IMR-90 (cell line): ENCODE data around the gene YEATS4. TPM values are rescaled to one million over a fixed set of nuclear protein-coding genes. Genes with fewer than 3 reads are reported as not detected.

Source experiments
- ATAC-seq: fragments of 200-7000 bp; cut with Tn5 transposase; 2 replicates; pipeline ENCODE4 v1.9.1; 2020; ENCODE audit warnings: low read depth, mild to moderate bottlenecking, moderate library complexity
- BruUV-seq: library from RNA; stranded (reverse); fragments of 400-500 nt; replicated peaks from 2 replicates; lab custom pipeline; 2021; lab: Mats Ljungman, UMichigan
- CTCF ChIA-PET: fragments of 300-600 bp; formaldehyde crosslinking; extraction: SDS; loops from one replicate; lab custom pipeline; 2021; ENCODE audit warnings: antibody characterized with exemption; lab: Yijun Ruan, JAX
- POLR2A ChIA-PET: fragments of 300-600 bp; sonication (Branson Sonifier 250); formaldehyde crosslinking; loops from one replicate; lab custom pipeline; 2022; ENCODE audit warnings: antibody characterized with exemption; ENCODE audit not compliant: unreplicated experiment; lab: Charles Lee
- DNase-seq: peaks from one replicate; pipeline ENCODE4 v3.0.0; 2013
- H2AFZ ChIP-seq: replicated peaks from 2 replicates; pipeline ENCODE3; 2013; ENCODE audit warnings: low read length, mild to moderate bottlenecking; ENCODE audit not compliant: poor library complexity
- H2AK5ac ChIP-seq: 2 replicates; pipeline ENCODE4 v1.6.1; 2013; ENCODE audit warnings: low read depth, low read length, inconsistent platforms
- H2AK9ac ChIP-seq: replicated peaks from 2 replicates; pipeline ENCODE3; 2013; ENCODE audit warnings: mild to moderate bottlenecking, low read depth, low read length, moderate library complexity; ENCODE audit not compliant: poor library complexity
- H2BK120ac ChIP-seq: 2 replicates; pipeline ENCODE4 v1.6.1; 2013; ENCODE audit warnings: low read depth, low read length, inconsistent platforms
- H2BK15ac ChIP-seq: 3 replicates; pipeline ENCODE4 v1.6.1; 2013; ENCODE audit warnings: low read depth, low read length, inconsistent platforms
- H2BK20ac ChIP-seq: 2 replicates; pipeline ENCODE4 v1.6.1; 2013; ENCODE audit warnings: low read depth, mild to moderate bottlenecking, inconsistent platforms, low read length, moderate library complexity
- H2BK5ac ChIP-seq: 2 replicates; pipeline ENCODE4 v1.6.1; 2013; ENCODE audit warnings: mild to moderate bottlenecking, low read depth, low read length, inconsistent platforms; ENCODE audit not compliant: poor library complexity, severe bottlenecking
- H3K14ac ChIP-seq: replicated peaks from 2 replicates; pipeline ENCODE4 v1.6.1; 2013; ENCODE audit warnings: low read depth, low read length, inconsistent platforms
- H3K18ac ChIP-seq: 2 replicates; pipeline ENCODE4 v1.6.1; 2013; ENCODE audit warnings: low read depth, low read length, control low read depth
- H3K23ac ChIP-seq: 2 replicates; pipeline ENCODE4 v1.6.1; 2013; ENCODE audit warnings: low read depth, low read length, inconsistent platforms
- H3K27ac ChIP-seq: 2 replicates; pipeline ENCODE4 v1.5.1; 2013; ENCODE audit warnings: mild to moderate bottlenecking, control low read depth, low read length; ENCODE audit not compliant: insufficient read depth
- H3K27me3 ChIP-seq: 2 replicates; pipeline ENCODE4 v1.6.1; 2013; ENCODE audit warnings: low read length; ENCODE audit not compliant: control insufficient read depth, insufficient read depth
- H3K36me3 ChIP-seq: 2 replicates; pipeline ENCODE4 v1.6.1; 2013; ENCODE audit warnings: low read length, mixed read lengths; ENCODE audit not compliant: control insufficient read depth, insufficient read depth
- H3K4ac ChIP-seq: 2 replicates; pipeline ENCODE4 v1.6.1; 2013; ENCODE audit warnings: low read depth, low read length, inconsistent platforms
- H3K4me1 ChIP-seq: 2 replicates; pipeline ENCODE4 v1.6.1; 2013; ENCODE audit warnings: low read length, mixed read lengths; ENCODE audit not compliant: control insufficient read depth, insufficient read depth
- H3K4me2 ChIP-seq: 2 replicates; pipeline ENCODE4 v1.6.1; 2013; ENCODE audit warnings: low read depth, mild to moderate bottlenecking, control low read depth, low read length, moderate library complexity
- H3K4me3 ChIP-seq: 2 replicates; pipeline ENCODE4 v1.5.1; 2013; ENCODE audit warnings: low read depth, mild to moderate bottlenecking, control low read depth, low read length, moderate library complexity; ENCODE audit not compliant: insufficient read depth
- H3K56ac ChIP-seq: 2 replicates; pipeline ENCODE4 v1.6.1; 2013; ENCODE audit warnings: low read length, inconsistent platforms; ENCODE audit not compliant: insufficient read depth; ENCODE audit errors: extremely low read depth
- H3K79me1 ChIP-seq, 2 experiments: 2 replicates each; pipeline ENCODE4 v1.6.1; 2013; ENCODE audit warnings: low read length in 2 of 2, inconsistent platforms in 1 of 2, low read depth in 1 of 2
- H3K9ac ChIP-seq: 2 replicates; pipeline ENCODE4 v1.6.1; 2013; ENCODE audit warnings: low read depth, low read length, control low read depth
- H3K9me1 ChIP-seq: 2 replicates; pipeline ENCODE4 v1.6.1; 2013; ENCODE audit warnings: low read length, inconsistent platforms; ENCODE audit not compliant: insufficient read depth
- H3K9me3 ChIP-seq: 2 replicates; pipeline ENCODE4 v1.6.1; 2013; ENCODE audit warnings: low read length; ENCODE audit not compliant: control insufficient read depth, insufficient read depth
- H4K20me1 ChIP-seq: 2 replicates; pipeline ENCODE4 v1.6.1; 2013; ENCODE audit warnings: low read length, inconsistent platforms; ENCODE audit not compliant: insufficient read depth
- H4K5ac ChIP-seq: 2 replicates; pipeline ENCODE4 v1.6.1; 2013; ENCODE audit warnings: mild to moderate bottlenecking, low read depth, low read length, control low read depth
- H4K8ac ChIP-seq, 2 experiments: 2 replicates each; pipeline ENCODE4 v1.6.1; 2013; ENCODE audit warnings: low read depth in 2 of 2, low read length in 2 of 2, control low read depth in 1 of 2, inconsistent platforms in 1 of 2
- H4K91ac ChIP-seq: 2 replicates; pipeline ENCODE4 v1.6.1; 2013; ENCODE audit warnings: low read depth, low read length, inconsistent platforms; ENCODE audit not compliant: insufficient read depth
- BHLHE40 ChIP-seq: fragments of 150-350 bp; IDR thresholded peaks from 2 replicates; pipeline ENCODE4 v1.6.1; 2016; ENCODE audit warnings: mild to moderate bottlenecking, low read depth, low read length
- CTCF ChIP-seq: conservative IDR thresholded peaks from 2 replicates; pipeline ENCODE4 v1.5.1; 2012; ENCODE audit warnings: mild to moderate bottlenecking, low read depth, low read length, improper control_type of control experiment
- FOS ChIP-seq: fragments of 150-350 bp; IDR thresholded peaks from 2 replicates; pipeline ENCODE4 v1.6.1; 2016; ENCODE audit warnings: low read depth, low read length
- MAZ ChIP-seq: IDR thresholded peaks from 2 replicates; pipeline ENCODE4 v1.6.1; 2012; ENCODE audit warnings: low read depth, mild to moderate bottlenecking, low read length, improper control_type of control experiment, moderate library complexity, borderline replicate concordance
- MXI1 ChIP-seq: IDR thresholded peaks from 2 replicates; pipeline ENCODE4 v1.6.1; 2012; ENCODE audit warnings: low read depth, mild to moderate bottlenecking, low read length, moderate library complexity, borderline replicate concordance
- NFE2L2 ChIP-seq: fragments of 150-350 bp; IDR thresholded peaks from 2 replicates; pipeline ENCODE4 v1.6.1; 2016; ENCODE audit warnings: low read depth, mild to moderate bottlenecking, low read length
- POLR2A ChIP-seq: IDR thresholded peaks from 2 replicates; pipeline ENCODE4 v1.6.1; 2012; ENCODE audit warnings: mild to moderate bottlenecking, low read depth, low read length
- RFX5 ChIP-seq: IDR thresholded peaks from 2 replicates; pipeline ENCODE4 v1.8.0; 2012; ENCODE audit warnings: low read depth, mild to moderate bottlenecking, low read length, moderate library complexity
- WGBS, 2 experiments: methylation state at CpG; one replicate each; pipeline versions ENCODE4 v1.1.5 to v1.1.7; 2013; ENCODE audit warnings: missing lambda C conversion rate in 2 of 2; ENCODE audit not compliant: insufficient read length in 1 of 2; ENCODE audit errors: extremely low coverage in 2 of 2; 5-methylcytosine and 5-hydroxymethylcytosine counted together
- dilution Hi-C: fragments of 300-500 bp; cut with HindIII; formaldehyde crosslinking; loops from one replicate; pipeline ENCODE4 v1.14.3; 2018; ENCODE audit warnings: low sequenced_read_pairs; ENCODE audit not compliant: unreplicated experiment
- in situ Hi-C: fragments of 300-500 bp; cut with MboI; formaldehyde crosslinking; loops from 3 replicates; pipeline ENCODE4 v1.14.3; 2019; ENCODE audit warnings: low sequenced_read_pairs, inconsistent platforms, mixed read lengths
- intact Hi-C: fragments of 100-400 bp; cut with micrococcal nuclease; formaldehyde crosslinking; loops from 2 replicates; pipeline ENCODE4 v1.10.0; 2022
- polyA plus RNA-seq, 3 experiments: library from polyadenylated mRNA; depleted of rRNA; stranded (reverse); fragments of >200 nt; gene quantifications; 2 replicates each; pipeline ENCODE4 v1.2.3, GENCODE V29; 2012; ENCODE audit warnings: low replicate concordance in 1 of 3
- total RNA-seq: library from RNA; depleted of rRNA; stranded (reverse); fragments of >200 nt; gene quantifications from 2 replicates; pipeline ENCODE4 v1.2.3, GENCODE V29; 2012

The YEATS4 gene
- total and polyA plus RNA-seq, 2 of the 4 experiments (the other 2 are of a cell fraction) = 6.9 to 15.1 TPM

- H3K4me3 ChIP-seq = no peak overlapping the region
- no peaks in the 10 kb centered on the region for H3K4me1 ChIP-seq
- dilution Hi-C loops (no loop called here), in situ Hi-C loops (loop anchor here (25.0 kb wide), 1 partner anchor 397 kb away; the partner anchor contains the start of gene RAB3IP), intact Hi-C loops (no loop called here)
- no peak overlapping the region for H4K91ac ChIP-seq
- H2AFZ ChIP-seq = no peak overlapping the region
- no peak overlapping the region for H2AK9ac ChIP-seq
- no peaks in the 10 kb centered on the region for H3K36me3 ChIP-seq
- H4K20me1 ChIP-seq = no peaks in the 10 kb centered on the region
- no peak overlapping the region for H2BK15ac ChIP-seq
- BruUV-seq = no TSS peak
- no peak overlapping the region for H3K14ac ChIP-seq
- WGBS, 2 experiments = no CpG with 5 or more reads among the region's 2 CpGs
- DNase-seq (no peak), ATAC-seq (no peak)
- no peak overlapping the region for H4K5ac ChIP-seq
- H2BK120ac ChIP-seq = no peak overlapping the region
- TF ChIP-seq RFX5 = no peak
- TF ChIP-seq BHLHE40 = no peak
- TF ChIP-seq FOS = no peak
- TF ChIP-seq NFE2L2 = no peak
- no peak for TF ChIP-seq CTCF
- TF ChIP-seq MXI1 = no peak
- no peak for TF ChIP-seq POLR2A
- no peak for TF ChIP-seq MAZ
- H3K9ac ChIP-seq = no peak overlapping the region
- H2BK20ac ChIP-seq = no peak overlapping the region
- no peaks in the 10 kb centered on the region for H3K79me1 ChIP-seq
- no peak overlapping the region for H3K18ac ChIP-seq
- H3K4ac ChIP-seq = no peak overlapping the region
- no peak overlapping the region for H3K4me2 ChIP-seq
- H3K27ac ChIP-seq = no peak overlapping the region
- no peak overlapping the region for H2AK5ac ChIP-seq
- H3K9me1 ChIP-seq = no peaks in the 10 kb centered on the region
- no peaks in the 10 kb centered on the region for H3K9me3 ChIP-seq
- H3K56ac ChIP-seq = no peak overlapping the region
- POLR2A ChIA-PET = no interaction called here
- CTCF ChIA-PET = no interaction called here
- H2BK5ac ChIP-seq = no peak overlapping the region
- peaks cover 32% of the 10 kb centered on the region for H3K27me3 ChIP-seq
- H3K23ac ChIP-seq = no peak overlapping the region
- no peak overlapping the region for H4K8ac ChIP-seq
Observed at GRCh38 chr12:69339999-69340398, 19.5 kb upstream of the YEATS4 start.
